NT2/D1 (cell line): Measurements from ENCODE around the gene KMT2C.

ENCODE experiments used
- SUZ12 ChIP-seq: IDR thresholded peaks from 2 replicates; pipeline ENCODE4 v1.6.1; 2011; ENCODE audit not compliant: insufficient read length, insufficient read depth; ENCODE audit errors: extremely low read depth
- YY1 ChIP-seq: IDR thresholded peaks from 2 replicates; pipeline ENCODE4 v1.6.1; 2011; ENCODE audit not compliant: insufficient read length, insufficient read depth

GRCh38 chr7:152095771-152096170, 340.0 kb downstream of the KMT2C start:
- TF ChIP-seq SUZ12 = no peak
- TF ChIP-seq YY1 = no peak
